Esophagus muscularis mucosa (tissue), 4 donors: Measurements from ENCODE around the gene SUCLA2. TPM values are rescaled to one million over a fixed set of nuclear protein-coding genes. Genes with fewer than 3 reads are reported as not detected.

ENCODE experiments used
- DNase-seq: peaks from one replicate; pipeline ENCODE4 v3.0.0-alpha.2; 2017; ENCODE audit errors: extremely low spot score
- H3K27ac ChIP-seq, 4 donors: fragments of 200-600 bp; sonication (generic); replicated peaks in 1 of 4; 1 replicate in 3 of 4; 2 replicates in 1 of 4; pipeline ENCODE4 v1.5.1; 2016 to 2019; ENCODE audit warnings: mild to moderate bottlenecking in 1 of 4
- H3K27me3 ChIP-seq, 4 donors: fragments of 200-600 bp; sonication (generic); one replicate each; pipeline versions ENCODE4 v1.5.1 to v1.6.0; 2016 to 2019
- H3K36me3 ChIP-seq, 4 donors: fragments of 200-600 bp; sonication (generic); one replicate each; pipeline ENCODE4 v1.5.1; 2016 to 2019
- H3K4me1 ChIP-seq, 4 donors: fragments of 200-600 bp; sonication (generic); one replicate each; pipeline ENCODE4 v1.5.1; 2016 to 2019
- H3K4me3 ChIP-seq, 4 donors: fragments of 200-600 bp; sonication (generic); 1 replicate in 2 of 4; 2 replicates in 2 of 4; pipeline ENCODE4 v1.5.1; 2016 to 2019; ENCODE audit warnings: mild to moderate bottlenecking in 4 of 4, moderate library complexity in 1 of 4
- H3K9me3 ChIP-seq, 4 donors: fragments of 200-600 bp; sonication (generic); 1 replicate in 3 of 4; 2 replicates in 1 of 4; pipeline ENCODE4 v1.5.1; 2016 to 2019
- EP300 ChIP-seq: sonication (generic); formaldehyde crosslinking; IDR thresholded peaks from one replicate; pipeline ENCODE4 v1.6.1; 2017; ENCODE audit warnings: antibody characterized with exemption
- POLR2A ChIP-seq: fragments of 450-650 bp; IDR thresholded peaks from one replicate; pipeline ENCODE4 v1.6.1; 2017; ENCODE audit warnings: antibody characterized with exemption, moderate library complexity, mild to moderate bottlenecking, low read depth
- POLR2AphosphoS5 ChIP-seq, 2 donors: sonication (generic); formaldehyde crosslinking; IDR thresholded peaks; one replicate each; pipeline ENCODE4 v1.6.1; 2017; ENCODE audit warnings: antibody characterized with exemption in 2 of 2
- WGBS: methylation state at CpG from one replicate; pipeline ENCODE4 v1.1.5; 2018; 5-methylcytosine and 5-hydroxymethylcytosine counted together
- intact Hi-C: fragments of 100-400 bp; cut with DNase I; formaldehyde crosslinking; loops from one replicate; pipeline ENCODE4 v1.15.1; 2023
- total RNA-seq, 4 donors: library from RNA; depleted of rRNA; stranded (reverse); fragments of >200 nt; gene quantifications; one replicate each; pipeline versions ENCODE4 v1.1.0 to v1.2.1, GENCODE V29; 2016
- TF ChIP-seq, protein P1 (sequence below), 3 experiments: fragments of 200-600 bp in 2 of 3; fragments of 450-650 bp in 1 of 3; sonication (generic) in 2 of 3; IDR thresholded peaks; one replicate each; pipeline ENCODE4 v1.5.1; 2017 to 2019; ENCODE audit warnings: antibody characterized with exemption in 3 of 3, mild to moderate bottlenecking in 2 of 3, moderate library complexity in 1 of 3

Gene SUCLA2
- total RNA-seq, 4 donors from 2014 or later, result 42.1 to 62.7 (median 50.0) TPM

GRCh38 chr13:48040896-48041295 is 39.8 kb upstream of the SUCLA2 start:
- Histone ChIP-seq H3K36me3 (peaks cover 0 to 25% (median 8%) of the 10 kb centered on the region in 4 donors), H3K4me3 (no peak overlapping the region), H3K27ac (no peak overlapping the region), H3K9me3 (no peaks in the 10 kb centered on the region), H3K4me1 (peaks cover 8 to 20% (median 18%) of the 10 kb centered on the region in 4 donors), H3K27me3 (no peaks in the 10 kb centered on the region)
- WGBS, result 87% methylated on average over 1 of the region's 1 CpG
- TF ChIP-seq, protein P1, sequence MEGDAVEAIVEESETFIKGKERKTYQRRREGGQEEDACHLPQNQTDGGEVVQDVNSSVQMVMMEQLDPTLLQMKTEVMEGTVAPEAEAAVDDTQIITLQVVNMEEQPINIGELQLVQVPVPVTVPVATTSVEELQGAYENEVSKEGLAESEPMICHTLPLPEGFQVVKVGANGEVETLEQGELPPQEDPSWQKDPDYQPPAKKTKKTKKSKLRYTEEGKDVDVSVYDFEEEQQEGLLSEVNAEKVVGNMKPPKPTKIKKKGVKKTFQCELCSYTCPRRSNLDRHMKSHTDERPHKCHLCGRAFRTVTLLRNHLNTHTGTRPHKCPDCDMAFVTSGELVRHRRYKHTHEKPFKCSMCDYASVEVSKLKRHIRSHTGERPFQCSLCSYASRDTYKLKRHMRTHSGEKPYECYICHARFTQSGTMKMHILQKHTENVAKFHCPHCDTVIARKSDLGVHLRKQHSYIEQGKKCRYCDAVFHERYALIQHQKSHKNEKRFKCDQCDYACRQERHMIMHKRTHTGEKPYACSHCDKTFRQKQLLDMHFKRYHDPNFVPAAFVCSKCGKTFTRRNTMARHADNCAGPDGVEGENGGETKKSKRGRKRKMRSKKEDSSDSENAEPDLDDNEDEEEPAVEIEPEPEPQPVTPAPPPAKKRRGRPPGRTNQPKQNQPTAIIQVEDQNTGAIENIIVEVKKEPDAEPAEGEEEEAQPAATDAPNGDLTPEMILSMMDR (IDR thresholded peaks at IDR 0.05), result no peak
- no peak for TF ChIP-seq POLR2A
- TF ChIP-seq POLR2AphosphoS5 (IDR thresholded peaks at IDR 0.05), result no peak
- TF ChIP-seq EP300, result no peak
- no peak for DNase-seq
- intact Hi-C loops, result loop anchor here (10.0 kb wide), 1 partner anchor 54 kb away; the partner anchor contains the start of gene MED4

DNA sequence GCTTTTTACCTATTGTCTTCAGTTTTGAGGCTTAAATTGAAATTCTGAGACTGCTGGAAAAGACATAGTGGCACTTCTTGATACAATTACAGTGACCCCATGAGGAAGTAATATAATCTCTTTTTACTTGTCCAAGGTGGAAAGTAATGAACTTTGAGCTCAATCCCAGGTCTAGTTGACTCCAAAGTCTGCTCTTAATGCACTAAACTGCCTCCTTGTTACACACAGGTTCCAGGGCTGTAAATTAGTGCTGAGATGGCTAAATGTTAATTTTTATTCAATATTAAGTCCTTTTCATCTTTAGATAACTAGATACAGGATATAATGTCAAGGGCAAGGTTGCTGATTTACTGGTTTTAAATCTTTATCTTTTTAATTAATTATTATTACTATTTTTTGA is 39.0 kb upstream of the SUCLA2 start:
- Histone ChIP-seq H3K4me3 (no peak overlapping the region), H3K27ac (no peak overlapping the region), H3K36me3 (peaks cover 0 to 21% (median 8%) of the 10 kb centered on the region in 4 donors), H3K4me1 (peaks cover 8 to 20% (median 18%) of the 10 kb centered on the region in 4 donors), H3K27me3 (no peaks in the 10 kb centered on the region), H3K9me3 (no peaks in the 10 kb centered on the region)
- DNase-seq, result no peak
- TF ChIP-seq POLR2A (no peak), POLR2AphosphoS5 (IDR thresholded peaks at IDR 0.05) (no peak), EP300 (no peak)
- TF ChIP-seq, protein P1 (IDR thresholded peaks at IDR 0.05), result no peak
- intact Hi-C loops, result loop anchor here (10.0 kb wide), 1 partner anchor 55 kb away; the partner anchor contains the start of gene MED4

DNA sequence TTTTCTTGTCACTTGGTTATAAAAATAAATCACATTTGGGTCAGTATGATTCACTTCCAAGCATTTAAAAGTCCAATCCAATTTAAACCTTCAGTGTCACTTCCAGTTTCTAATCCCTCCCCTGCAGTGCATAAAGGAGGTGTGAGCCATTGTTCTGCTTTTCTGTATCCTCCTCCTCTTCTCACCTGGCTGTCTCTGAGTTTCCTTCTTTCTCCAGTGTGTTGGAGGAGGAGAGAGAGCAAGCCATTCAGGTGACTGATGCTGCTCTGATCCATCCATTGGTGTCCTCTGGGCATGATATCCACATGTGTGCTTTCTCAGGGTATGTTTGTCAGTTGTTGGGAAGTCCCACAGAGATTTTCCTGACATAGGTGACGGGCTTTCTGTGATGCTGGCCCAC is 37.7 kb upstream of the SUCLA2 start:
- Histone ChIP-seq H3K27ac (peak overlapping the region; percentile 94 to 97 (median 96)), H3K27me3 (no peaks in the 10 kb centered on the region), H3K4me3 (no peak overlapping the region), H3K36me3 (peaks cover 0 to 21% (median 8%) of the 10 kb centered on the region in 4 donors), H3K4me1 (peaks cover 8 to 20% (median 18%) of the 10 kb centered on the region in 4 donors), H3K9me3 (no peaks in the 10 kb centered on the region)
- DNase-seq, result no peak
- 83% methylated on average over 1 of the region's 1 CpG for WGBS
- TF ChIP-seq, protein P1 (IDR thresholded peaks at IDR 0.05), result no peak
- TF ChIP-seq EP300 (no peak), POLR2A (no peak), POLR2AphosphoS5 (IDR thresholded peaks at IDR 0.05) (no peak)
- intact Hi-C loops, result loop anchor here (5.0 to 10.0 kb wide), 2 partner anchors 36 to 196 kb away; partner anchors contain the start of genes ITM2B and SUCLA2

DNA sequence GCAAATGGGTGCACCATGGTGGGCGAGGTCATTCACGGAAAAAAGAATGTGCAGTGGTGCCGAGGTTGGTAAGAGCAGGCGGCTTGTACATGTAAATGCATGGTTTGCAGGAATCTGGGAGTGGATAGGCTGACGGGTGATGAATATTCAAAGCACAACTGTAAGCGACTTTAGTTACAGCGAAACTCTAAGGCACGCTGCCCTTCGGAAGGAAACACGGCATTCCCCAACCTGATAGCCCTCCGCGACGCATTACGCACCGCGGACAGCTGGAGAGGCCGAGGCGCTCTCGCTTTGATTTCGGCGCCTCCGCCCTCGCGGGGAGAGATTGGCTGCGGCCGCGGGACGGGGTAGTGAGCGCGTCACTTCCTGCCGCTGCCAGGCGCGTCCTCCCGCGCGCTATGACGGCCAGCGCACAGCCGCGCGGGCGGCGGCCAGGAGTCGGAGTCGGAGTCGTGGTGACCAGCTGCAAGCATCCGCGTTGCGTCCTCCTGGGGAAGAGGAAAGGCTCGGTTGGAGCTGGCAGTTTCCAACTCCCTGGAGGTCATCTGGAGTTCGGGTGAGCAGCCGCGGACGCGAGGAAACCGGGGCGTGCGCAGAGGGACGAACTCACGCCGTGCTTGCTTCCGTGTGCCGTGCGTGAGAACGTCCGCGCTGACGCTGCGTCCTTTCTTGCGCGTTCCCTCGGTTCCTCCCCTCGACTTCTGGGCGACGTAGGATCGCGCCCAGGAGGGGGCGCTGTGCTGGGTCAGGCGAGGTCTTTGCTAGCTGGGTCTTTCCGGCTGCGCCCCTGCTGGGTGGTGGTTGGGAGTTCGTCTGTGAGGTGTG is 36.5 kb upstream of the SUCLA2 start, which contains the start of gene NUDT15:
TSS of gene NUDT15 (plus strand) at position 381 of the 828 bp plus-strand sequence. CDS start at position 402, 21 bp downstream.
- intact Hi-C loops, result loop anchor here (5.0 to 10.0 kb wide), 2 partner anchors 35 to 197 kb away; partner anchors contain the start of genes ITM2B and SUCLA2
- H3K36me3 ChIP-seq, result peaks cover 0 to 21% (median 8%) of the 10 kb centered on the region in 4 donors
- H3K4me3 ChIP-seq, result peak within 1 kb of the TSS; percentile 74 to 90 (median 78)
- peak within 1 kb of the TSS; percentile 94 to 97 (median 96) for H3K27ac ChIP-seq
- 0% methylated on average over 34 of the region's 82 CpGs for WGBS
- H3K4me1 ChIP-seq, result peaks cover 8 to 20% (median 18%) of the 10 kb centered on the region in 4 donors
- peak; percentile 98 for DNase-seq
- TF ChIP-seq, protein P1 (IDR thresholded peaks at IDR 0.05), result peak; percentile 90 to 97 (median 93)
- TF ChIP-seq POLR2AphosphoS5 (IDR thresholded peaks at IDR 0.05) (peak; percentile 92 to 96), POLR2A (peak; percentile 67), EP300 (peak; percentile 89)
- no peaks in the 10 kb centered on the region for H3K9me3 ChIP-seq
- H3K27me3 ChIP-seq, result no peaks in the 10 kb centered on the region
